Hepatocyte (in vitro differentiated cells): Measurements from ENCODE around the gene SLC26A8.

Source experiments
- EZH2 ChIP-seq: fragments of 200-600 bp; sonication (generic); IDR thresholded peaks from 2 replicates; pipeline ENCODE4 v1.6.1; 2016; ENCODE audit warnings: antibody characterized with exemption, mild to moderate bottlenecking, borderline replicate concordance
- EZH2phosphoT487 ChIP-seq: fragments of 200-600 bp; sonication (generic); IDR thresholded peaks from one replicate; pipeline ENCODE4 v1.6.1; 2018; ENCODE audit warnings: antibody characterized with exemption, mild to moderate bottlenecking, low read depth, moderate library complexity; ENCODE audit not compliant: unreplicated experiment, severe bottlenecking
- TF ChIP-seq, protein P1 (sequence below): fragments of 200-600 bp; sonication (generic); IDR thresholded peaks from 2 replicates; pipeline ENCODE4 v1.5.1; 2016; ENCODE audit warnings: antibody characterized with exemption, mild to moderate bottlenecking; ENCODE audit not compliant: poor library complexity

DNA sequence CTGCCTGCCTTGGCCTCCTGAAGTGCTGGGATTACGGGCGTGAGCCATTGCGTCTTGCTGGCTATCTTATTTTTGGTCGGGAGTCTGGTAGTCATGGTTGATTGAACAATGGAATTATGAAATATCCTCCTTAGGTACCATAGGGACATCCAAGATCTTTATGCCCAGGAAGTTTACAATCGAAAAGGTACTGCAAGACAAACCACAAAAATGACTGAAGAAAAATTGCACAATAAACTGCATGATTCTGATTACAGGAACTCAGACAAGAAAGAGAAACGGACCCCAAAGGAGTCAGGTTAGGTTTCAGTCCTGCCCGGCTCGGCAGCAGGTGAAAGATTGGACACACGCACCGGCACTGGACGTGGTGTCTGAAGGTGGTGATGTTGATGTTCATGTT lies 5.3 kb downstream of the SLC26A8 start:
- TF ChIP-seq, protein P1, sequence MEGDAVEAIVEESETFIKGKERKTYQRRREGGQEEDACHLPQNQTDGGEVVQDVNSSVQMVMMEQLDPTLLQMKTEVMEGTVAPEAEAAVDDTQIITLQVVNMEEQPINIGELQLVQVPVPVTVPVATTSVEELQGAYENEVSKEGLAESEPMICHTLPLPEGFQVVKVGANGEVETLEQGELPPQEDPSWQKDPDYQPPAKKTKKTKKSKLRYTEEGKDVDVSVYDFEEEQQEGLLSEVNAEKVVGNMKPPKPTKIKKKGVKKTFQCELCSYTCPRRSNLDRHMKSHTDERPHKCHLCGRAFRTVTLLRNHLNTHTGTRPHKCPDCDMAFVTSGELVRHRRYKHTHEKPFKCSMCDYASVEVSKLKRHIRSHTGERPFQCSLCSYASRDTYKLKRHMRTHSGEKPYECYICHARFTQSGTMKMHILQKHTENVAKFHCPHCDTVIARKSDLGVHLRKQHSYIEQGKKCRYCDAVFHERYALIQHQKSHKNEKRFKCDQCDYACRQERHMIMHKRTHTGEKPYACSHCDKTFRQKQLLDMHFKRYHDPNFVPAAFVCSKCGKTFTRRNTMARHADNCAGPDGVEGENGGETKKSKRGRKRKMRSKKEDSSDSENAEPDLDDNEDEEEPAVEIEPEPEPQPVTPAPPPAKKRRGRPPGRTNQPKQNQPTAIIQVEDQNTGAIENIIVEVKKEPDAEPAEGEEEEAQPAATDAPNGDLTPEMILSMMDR, result no peak
- TF ChIP-seq EZH2 (no peak), EZH2phosphoT487 (no peak)
